Stimulated activated memory B cell treated with anti-CD40 and anti-IgM and Interleukin-4, amounts not matched to agents 10 μg/mL and 1 μg/mL and 100 μg/mL, for 72 hours (primary cell): ENCODE data around the gene VDAC2.
"Not testable (repeated sequence)": the region's sequence is repeated elsewhere in the genome, so short reads cannot be mapped to it uniquely, and the experiment has no call there.

Experiments used
- ATAC-seq: fragments of 150-1000 bp; cut with Tn5 transposase; 2 replicates; pipeline ENCODE4 v1.10.0; 2021
- H3K27ac Mint-ChIP-seq: one replicate; pipeline ENCODE4 v1.8.0; 2022; ENCODE audit warnings: mild to moderate bottlenecking, mixed read lengths
- H3K27me3 Mint-ChIP-seq: one replicate; pipeline ENCODE4 v1.8.0; 2022; ENCODE audit warnings: mixed read lengths
- H3K36me3 Mint-ChIP-seq: one replicate; pipeline ENCODE4 v1.8.0; 2022; ENCODE audit warnings: mixed read lengths
- H3K4me1 Mint-ChIP-seq: one replicate; pipeline ENCODE4 v1.8.0; 2022; ENCODE audit warnings: mixed read lengths
- H3K4me3 Mint-ChIP-seq: one replicate; pipeline ENCODE4 v1.8.0; 2022; ENCODE audit warnings: mild to moderate bottlenecking, moderate library complexity, mixed read lengths
- H3K9me3 Mint-ChIP-seq: one replicate; pipeline ENCODE4 v1.8.0; 2022; ENCODE audit warnings: mixed read lengths

The VDAC2 gene

GRCh38 chr10:75207857-75208144, 2.8 kb upstream of the VDAC2 start:
- Mint-ChIP-seq H3K36me3 (peaks cover under 1% of the 10 kb centered on the region), H3K27ac (no peak overlapping the region), H3K4me1 (peaks cover 16% of the 10 kb centered on the region), H3K27me3 (no peaks in the 10 kb centered on the region), H3K9me3 (no peaks in the 10 kb centered on the region), H3K4me3 (no peak overlapping the region)
- no peak for ATAC-seq

GRCh38 chr10:75208181-75208580, 2.4 kb upstream of the VDAC2 start:
- Mint-ChIP-seq H3K9me3 (no peaks in the 10 kb centered on the region), H3K27me3 (no peaks in the 10 kb centered on the region), H3K27ac (no peak overlapping the region), H3K36me3 (no peaks in the 10 kb centered on the region), H3K4me3 (no peak overlapping the region), H3K4me1 (peaks cover 18% of the 10 kb centered on the region)
- ATAC-seq, result no peak

GRCh38 chr10:75209086-75209920, 1.3 kb upstream of the VDAC2 start:
- Mint-ChIP-seq H3K4me1 (peaks cover 19% of the 10 kb centered on the region), H3K9me3 (no peaks in the 10 kb centered on the region), H3K36me3 (peaks cover 6% of the 10 kb centered on the region), H3K27ac (peak overlapping the region; percentile 97), H3K27me3 (no peaks in the 10 kb centered on the region), H3K4me3 (peak overlapping the region; percentile 98)
- ATAC-seq, result no peak

GRCh38 chr10:75209921-75210281, 695 bp upstream of the VDAC2 start:
- Mint-ChIP-seq H3K27ac (peak overlapping the region; percentile 97), H3K36me3 (peaks cover 12% of the 10 kb centered on the region), H3K4me1 (peaks cover 25% of the 10 kb centered on the region), H3K4me3 (peak overlapping the region; percentile 98), H3K27me3 (no peaks in the 10 kb centered on the region), H3K9me3 (no peaks in the 10 kb centered on the region)
- ATAC-seq, result peak; percentile 80

GRCh38 chr10:75211007-75211691, 553 bp downstream of the VDAC2 start:
- Mint-ChIP-seq H3K27ac (peak overlapping the region; percentile 97), H3K27me3 (no peaks in the 10 kb centered on the region), H3K4me3 (peak overlapping the region; percentile 98), H3K36me3 (peaks cover 17% of the 10 kb centered on the region), H3K9me3 (no peaks in the 10 kb centered on the region), H3K4me1 (peaks cover 30% of the 10 kb centered on the region)
- ATAC-seq, result no peak

- Mint-ChIP-seq H3K27ac (peak overlapping the region; percentile 97), H3K9me3 (no peaks in the 10 kb centered on the region), H3K36me3 (peaks cover 21% of the 10 kb centered on the region), H3K4me1 (peaks cover 35% of the 10 kb centered on the region), H3K4me3 (peak overlapping the region; percentile 46), H3K27me3 (no peaks in the 10 kb centered on the region)
- no peak for ATAC-seq
These were observed 1.7 kb downstream of the VDAC2 start for GRCh38 chr10:75212343-75212742.

GRCh38 chr10:75220274-75220673, 9.7 kb downstream of the VDAC2 start:
- Mint-ChIP-seq H3K4me3 (no peak overlapping the region), H3K9me3 (no peaks in the 10 kb centered on the region), H3K4me1 (peaks cover 46% of the 10 kb centered on the region), H3K27me3 (no peaks in the 10 kb centered on the region), H3K27ac (peak overlapping the region; percentile 10), H3K36me3 (peaks cover 62% of the 10 kb centered on the region)
- no peak for ATAC-seq

GRCh38 chr10:75221492-75221891, 10.9 kb downstream of the VDAC2 start:
- ATAC-seq, H3K27me3 Mint-ChIP-seq, H3K27ac Mint-ChIP-seq, H3K9me3 Mint-ChIP-seq, H3K4me3 Mint-ChIP-seq: not testable (repeated sequence)
- peaks cover 50% of the 10 kb centered on the region for H3K4me1 Mint-ChIP-seq
- peaks cover 60% of the 10 kb centered on the region for H3K36me3 Mint-ChIP-seq

- Mint-ChIP-seq H3K27ac (peak overlapping the region; percentile 44), H3K4me3 (no peak overlapping the region), H3K4me1 (peaks cover 61% of the 10 kb centered on the region), H3K27me3 (no peaks in the 10 kb centered on the region), H3K36me3 (peaks cover 64% of the 10 kb centered on the region), H3K9me3 (no peaks in the 10 kb centered on the region)
- ATAC-seq, result no peak
These were observed 12.9 kb downstream of the VDAC2 start for GRCh38 chr10:75223507-75223906.

- Mint-ChIP-seq H3K4me3 (no peak overlapping the region), H3K36me3 (peaks cover 62% of the 10 kb centered on the region), H3K27me3 (no peaks in the 10 kb centered on the region), H3K9me3 (no peaks in the 10 kb centered on the region), H3K27ac (peak overlapping the region; percentile 44), H3K4me1 (peaks cover 75% of the 10 kb centered on the region)
- no peak for ATAC-seq
These were observed 15.5 kb downstream of the VDAC2 start for GRCh38 chr10:75226095-75226494.

- Mint-ChIP-seq H3K27me3 (no peaks in the 10 kb centered on the region), H3K4me3 (no peak overlapping the region), H3K27ac (peak overlapping the region; percentile 44), H3K36me3 (peaks cover 62% of the 10 kb centered on the region), H3K9me3 (no peaks in the 10 kb centered on the region), H3K4me1 (peaks cover 70% of the 10 kb centered on the region)
- no peak for ATAC-seq
These were observed 16.1 kb downstream of the VDAC2 start for GRCh38 chr10:75226656-75227055.

GRCh38 chr10:75228278-75228677, 17.7 kb downstream of the VDAC2 start:
- Mint-ChIP-seq H3K27ac (peak overlapping the region; percentile 75), H3K4me3 (no peak overlapping the region), H3K4me1 (peaks cover 63% of the 10 kb centered on the region)

GRCh38 chr10:75228834-75229233, 18.2 kb downstream of the VDAC2 start:
- no peak for ATAC-seq
- Mint-ChIP-seq H3K27me3 (no peaks in the 10 kb centered on the region), H3K36me3 (peaks cover 50% of the 10 kb centered on the region), H3K9me3 (no peaks in the 10 kb centered on the region), H3K4me1 (peaks cover 63% of the 10 kb centered on the region), H3K4me3 (no peak overlapping the region), H3K27ac (peak overlapping the region; percentile 75)

More at GRCh38 chr10:75228278-75228677, 17.7 kb downstream of the VDAC2 start:
- Mint-ChIP-seq H3K36me3 (peaks cover 55% of the 10 kb centered on the region), H3K27me3 (no peaks in the 10 kb centered on the region), H3K9me3 (no peaks in the 10 kb centered on the region)
- ATAC-seq, result no peak

- Mint-ChIP-seq H3K4me3 (no peak overlapping the region), H3K4me1 (peaks cover 52% of the 10 kb centered on the region), H3K27ac (peak overlapping the region; percentile 58), H3K36me3 (peaks cover 39% of the 10 kb centered on the region), H3K27me3 (no peaks in the 10 kb centered on the region), H3K9me3 (no peaks in the 10 kb centered on the region)
- ATAC-seq, result no peak
These were observed 19.4 kb downstream of the VDAC2 start for GRCh38 chr10:75229971-75230370.

GRCh38 chr10:75230600-75231038, 20.0 kb downstream of the VDAC2 start:
- Mint-ChIP-seq H3K9me3 (no peaks in the 10 kb centered on the region), H3K27ac (peak overlapping the region; percentile 58), H3K4me3 (no peak overlapping the region), H3K27me3 (no peaks in the 10 kb centered on the region), H3K36me3 (peaks cover 39% of the 10 kb centered on the region), H3K4me1 (peaks cover 45% of the 10 kb centered on the region)
- ATAC-seq, result peak; percentile 62
